Epithelial cell of prostate (primary cell): Measurements from ENCODE around the gene SIAH2.

ENCODE experiments used
- DNase-seq: peaks from one replicate; pipeline ENCODE4 v3.0.0-alpha.2; 2011; ENCODE audit warnings: low read depth, low spot score
- H3K27ac ChIP-seq: fragments of 450-650 bp; 2 replicates; pipeline ENCODE4 v1.5.1; 2017; ENCODE audit warnings: mild to moderate bottlenecking

Gene SIAH2

DNA sequence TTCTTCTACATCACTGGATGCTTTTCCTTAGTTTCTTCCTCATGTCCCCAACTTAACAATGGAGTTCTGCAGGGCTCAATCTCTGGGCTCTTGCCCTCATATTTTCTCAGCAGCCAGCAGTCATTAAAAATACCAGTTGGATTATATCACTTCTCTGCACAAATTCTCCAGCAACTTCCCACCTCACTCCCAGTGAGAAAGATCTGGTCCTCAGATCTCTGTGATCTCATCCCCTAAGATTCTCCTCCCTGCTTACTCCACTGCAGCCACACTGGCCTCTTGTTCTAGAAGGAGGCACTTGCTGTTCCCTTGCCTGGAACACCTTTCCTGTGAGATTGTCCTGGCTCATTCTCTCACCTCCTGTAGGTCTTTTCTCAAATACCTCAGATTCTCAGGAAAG is 65.3 kb downstream of the SIAH2 start:
- no peak overlapping the region for H3K27ac ChIP-seq
- DNase-seq = no peak

DNA sequence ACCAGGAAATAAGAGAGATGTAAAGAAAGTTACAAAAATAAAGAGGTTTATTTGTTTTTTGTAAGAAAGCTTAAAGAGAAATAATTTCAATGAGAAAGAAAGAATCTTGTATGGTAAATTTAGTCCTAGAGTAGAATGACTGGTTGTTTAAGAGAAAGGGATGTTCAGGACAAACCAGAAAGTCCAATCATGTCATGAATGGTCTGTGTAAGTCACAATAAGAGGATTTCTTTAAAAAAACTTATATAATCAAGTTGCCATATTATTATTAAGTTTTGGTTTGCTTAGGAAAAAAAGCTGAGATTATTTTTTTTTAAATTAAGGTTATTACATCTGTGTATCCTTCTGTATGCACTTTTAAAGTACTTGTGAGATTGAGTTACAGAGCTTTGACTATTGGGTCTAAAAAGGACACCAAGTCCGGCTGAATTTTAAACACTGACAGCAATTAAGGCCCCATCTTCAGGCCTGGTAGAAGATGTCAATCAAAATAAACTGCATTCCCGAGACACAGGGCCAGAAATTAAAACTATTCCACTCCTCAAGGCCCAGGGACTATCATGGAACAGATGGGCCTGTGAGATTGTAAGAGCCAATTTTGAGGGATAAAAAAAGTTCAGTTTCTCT is 71.4 kb downstream of the SIAH2 start:
- DNase-seq = no peak
- no peak overlapping the region for H3K27ac ChIP-seq
